Neutrophil (primary cell): ENCODE results near the gene RLN3.
A peak's percentile ranks its signal among the peaks of the same experiment; 100 is the strongest.
"Not testable (repeated sequence)": the region's sequence is repeated elsewhere in the genome, so short reads cannot be mapped to it uniquely, and the experiment has no call there.

Experiments
- H3K27ac ChIP-seq: fragments of 200-600 bp; sonication (generic); 2 replicates; pipeline ENCODE4 v1.5.1; 2016; ENCODE audit warnings: mild to moderate bottlenecking, moderate library complexity
- H3K27me3 ChIP-seq: fragments of 200-600 bp; sonication (generic); 2 replicates; pipeline ENCODE4 v1.6.0; 2016; ENCODE audit warnings: mild to moderate bottlenecking
- H3K36me3 ChIP-seq: fragments of 200-600 bp; sonication (generic); 2 replicates; pipeline ENCODE4 v1.5.1; 2017
- H3K4me1 ChIP-seq, 2 experiments: fragments of 200-600 bp in 1 of 2; sonication (generic) in 1 of 2; 1 replicate in 1 of 2; 2 replicates in 1 of 2; pipeline versions ENCODE4 v1.5.1 to v1.6.1; 2013 to 2016; ENCODE audit warnings: low read depth in 1 of 2, low read length in 1 of 2, mild to moderate bottlenecking in 1 of 2, moderate library complexity in 1 of 2; ENCODE audit not compliant: control insufficient read depth in 1 of 2, insufficient read depth in 1 of 2
- H3K4me3 ChIP-seq, 2 experiments: fragments of 200-600 bp in 1 of 2; sonication (generic) in 1 of 2; 1 replicate in 1 of 2; 2 replicates in 1 of 2; pipeline ENCODE4 v1.5.1; 2013 to 2016; ENCODE audit warnings: low read depth in 1 of 2, low read length in 1 of 2, mild to moderate bottlenecking in 1 of 2, moderate library complexity in 1 of 2
- H3K9me3 ChIP-seq: fragments of 200-600 bp; sonication (generic); 2 replicates; pipeline ENCODE4 v1.5.1; 2016
- TF ChIP-seq, protein P1 (sequence below): fragments of 200-600 bp; sonication (generic); IDR thresholded peaks from 2 replicates; pipeline ENCODE4 v1.5.1; 2016; ENCODE audit warnings: antibody characterized with exemption

The RLN3 gene

DNA sequence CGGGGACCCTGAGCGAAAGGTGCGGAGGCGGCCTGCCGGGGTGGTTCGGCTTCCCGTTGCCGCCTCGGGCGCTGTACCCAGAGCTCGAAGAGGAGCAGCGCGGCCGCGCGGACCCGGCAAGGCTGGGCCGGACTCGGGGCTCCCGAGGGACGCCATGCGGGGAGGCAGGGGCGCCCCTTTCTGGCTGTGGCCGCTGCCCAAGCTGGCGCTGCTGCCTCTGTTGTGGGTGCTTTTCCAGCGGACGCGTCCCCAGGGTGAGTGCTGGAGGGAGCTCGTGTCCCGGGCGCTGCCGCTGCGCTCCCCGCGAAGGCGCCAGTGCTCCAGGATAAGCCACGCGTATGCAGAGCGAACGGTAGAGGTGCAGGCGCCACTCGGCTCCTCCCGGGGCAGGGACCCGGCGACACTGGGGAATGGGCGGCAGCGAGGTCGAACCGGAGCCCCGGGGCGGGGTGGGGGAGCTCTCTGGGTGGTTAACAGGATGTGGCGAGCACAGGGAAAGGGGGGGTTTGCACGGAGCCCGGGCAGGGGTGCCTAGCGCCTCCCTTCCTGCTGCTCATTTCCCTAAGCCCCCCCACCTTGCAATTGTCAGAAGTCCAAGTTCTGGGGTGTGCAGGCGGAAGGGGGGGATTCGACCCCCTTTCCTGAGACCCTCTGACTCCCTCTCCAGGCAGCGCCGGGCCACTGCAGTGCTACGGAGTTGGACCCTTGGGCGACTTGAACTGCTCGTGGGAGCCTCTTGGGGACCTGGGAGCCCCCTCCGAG, 4.0 kb downstream of the RLN3 start, which contains the start of gene IL27RA:
IL27RA (plus strand) TSS at position 44 of the 762 bp plus-strand sequence; CDS start at position 155, 111 bp downstream.
- peaks cover 55% of the 10 kb centered on the region for H3K27me3 ChIP-seq
- TF ChIP-seq, protein P1, sequence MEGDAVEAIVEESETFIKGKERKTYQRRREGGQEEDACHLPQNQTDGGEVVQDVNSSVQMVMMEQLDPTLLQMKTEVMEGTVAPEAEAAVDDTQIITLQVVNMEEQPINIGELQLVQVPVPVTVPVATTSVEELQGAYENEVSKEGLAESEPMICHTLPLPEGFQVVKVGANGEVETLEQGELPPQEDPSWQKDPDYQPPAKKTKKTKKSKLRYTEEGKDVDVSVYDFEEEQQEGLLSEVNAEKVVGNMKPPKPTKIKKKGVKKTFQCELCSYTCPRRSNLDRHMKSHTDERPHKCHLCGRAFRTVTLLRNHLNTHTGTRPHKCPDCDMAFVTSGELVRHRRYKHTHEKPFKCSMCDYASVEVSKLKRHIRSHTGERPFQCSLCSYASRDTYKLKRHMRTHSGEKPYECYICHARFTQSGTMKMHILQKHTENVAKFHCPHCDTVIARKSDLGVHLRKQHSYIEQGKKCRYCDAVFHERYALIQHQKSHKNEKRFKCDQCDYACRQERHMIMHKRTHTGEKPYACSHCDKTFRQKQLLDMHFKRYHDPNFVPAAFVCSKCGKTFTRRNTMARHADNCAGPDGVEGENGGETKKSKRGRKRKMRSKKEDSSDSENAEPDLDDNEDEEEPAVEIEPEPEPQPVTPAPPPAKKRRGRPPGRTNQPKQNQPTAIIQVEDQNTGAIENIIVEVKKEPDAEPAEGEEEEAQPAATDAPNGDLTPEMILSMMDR = peak; percentile 13
- H3K4me3 ChIP-seq = peak within 1 kb of the TSS; percentile 42 to 55
- peaks cover 11 to 12% of the 10 kb centered on the region in 2 experiments for H3K4me1 ChIP-seq
- H3K9me3 ChIP-seq = no peaks in the 10 kb centered on the region
- H3K36me3 ChIP-seq = no peaks in the 10 kb centered on the region
- H3K27ac ChIP-seq = no peak within 1 kb of the TSS

DNA sequence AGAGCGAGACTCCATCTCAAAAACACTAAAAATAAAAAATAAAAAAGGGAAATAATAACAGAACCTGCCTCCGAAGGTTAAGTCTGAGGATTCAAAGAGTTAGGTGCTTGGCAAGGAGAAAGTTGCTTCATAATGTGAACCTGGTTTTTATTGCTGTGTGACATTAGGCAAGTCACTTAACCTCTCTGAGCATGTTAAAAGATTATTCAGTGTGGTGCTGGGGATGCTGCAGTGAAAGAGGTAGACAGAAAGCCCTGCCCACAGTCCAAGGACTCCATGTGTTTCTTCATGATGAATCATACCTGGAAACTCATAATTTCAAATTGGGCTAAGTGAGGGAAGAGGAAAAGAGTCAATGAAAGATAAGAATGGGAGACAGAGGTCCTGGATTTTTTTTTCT, 6.0 kb downstream of the RLN3 start:
- Histone ChIP-seq H3K4me3 (no peak overlapping the region), H3K4me1 (peaks cover 11 to 12% of the 10 kb centered on the region in 2 experiments), H3K36me3 (no peaks in the 10 kb centered on the region), H3K27me3 (peaks cover 41% of the 10 kb centered on the region), H3K9me3 (no peaks in the 10 kb centered on the region), H3K27ac (no peak overlapping the region)
- TF ChIP-seq, protein P1 = no peak

DNA sequence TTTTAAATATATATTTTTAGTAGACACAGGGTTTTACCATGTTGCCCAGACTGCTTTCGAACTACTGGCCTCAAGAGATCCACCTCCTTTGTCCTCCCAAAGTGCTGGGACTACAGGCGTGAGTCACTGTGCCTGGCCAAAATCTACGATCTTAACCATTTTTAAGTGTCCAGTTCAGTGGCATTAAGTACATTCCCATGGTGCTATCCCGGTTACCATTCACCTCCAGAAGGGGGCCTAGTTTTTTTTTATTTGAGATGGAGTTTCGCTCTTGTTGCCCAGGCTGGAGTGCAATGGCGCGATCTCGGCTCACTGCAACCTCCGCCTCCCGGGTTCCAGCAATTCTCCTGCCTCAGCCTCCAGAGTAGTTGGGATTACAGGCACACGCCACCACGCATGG, 7.2 kb downstream of the RLN3 start:
- not testable (repeated sequence) for H3K9me3 ChIP-seq, H3K36me3 ChIP-seq, H3K4me3 ChIP-seq, H3K27ac ChIP-seq
- Histone ChIP-seq H3K27me3 (peaks cover 29% of the 10 kb centered on the region), H3K4me1 (peaks cover 11 to 12% of the 10 kb centered on the region in 2 experiments)

GRCh38 chr19:14035706-14036105, 7.8 kb downstream of the RLN3 start:
- Histone ChIP-seq H3K36me3 (no peaks in the 10 kb centered on the region), H3K4me1 (peaks cover 11 to 12% of the 10 kb centered on the region in 2 experiments), H3K9me3 (no peaks in the 10 kb centered on the region)

DNA sequence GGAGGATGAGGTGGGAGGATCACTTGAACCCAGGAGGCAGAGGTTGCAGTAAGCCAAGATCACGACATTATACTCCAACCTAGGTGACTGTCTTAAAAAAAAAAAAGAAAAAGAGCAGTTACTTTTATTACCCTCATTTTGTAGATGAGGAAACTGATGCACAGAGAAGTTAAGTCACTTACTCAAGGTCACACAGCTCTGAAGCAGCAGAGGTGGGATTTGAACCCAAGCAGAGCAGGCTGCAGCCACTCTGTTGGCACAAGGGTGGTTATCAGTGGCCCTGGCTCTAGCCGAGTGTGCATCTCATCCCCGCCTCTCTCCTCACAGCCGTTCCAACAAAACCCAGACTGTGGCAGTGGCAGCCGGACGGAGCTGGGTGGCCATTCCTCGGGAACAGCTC, 11.2 kb downstream of the RLN3 start:
- Histone ChIP-seq H3K9me3 (no peaks in the 10 kb centered on the region), H3K27ac (no peak overlapping the region), H3K36me3 (no peaks in the 10 kb centered on the region), H3K27me3 (no peaks in the 10 kb centered on the region), H3K4me1 (peaks cover 0 to 6% of the 10 kb centered on the region in 2 experiments), H3K4me3 (no peak overlapping the region)
- TF ChIP-seq, protein P1 = no peak

More at GRCh38 chr19:14035706-14036105, 7.8 kb downstream of the RLN3 start:
- Histone ChIP-seq H3K4me3 (no peak overlapping the region), H3K27ac (no peak overlapping the region), H3K27me3 (peaks cover 23% of the 10 kb centered on the region)
- TF ChIP-seq, protein P1 = no peak
